OCI-LY1 (cell line): Measurements from ENCODE around the gene C21orf91.

Experiments used
- H2AFZ ChIP-seq: fragments of 200-600 bp; sonication (generic), shearing (Covaris generic); 2 replicates; pipeline ENCODE4 v1.6.0; 2014; ENCODE audit warnings: antibody characterized with exemption, mild to moderate bottlenecking, low read length
- H3F3A ChIP-seq: fragments of 200-600 bp; sonication (generic), shearing (Covaris generic); 2 replicates; pipeline ENCODE4 v1.6.0; 2014; ENCODE audit warnings: mild to moderate bottlenecking, antibody characterized with exemption, low read length, moderate library complexity; ENCODE audit not compliant: insufficient read depth
- H3K27ac ChIP-seq: fragments of 200-600 bp; sonication (generic); 2 replicates; pipeline ENCODE4 v1.5.1; 2014; ENCODE audit warnings: low read length, mixed run types, mild to moderate bottlenecking, low read depth; ENCODE audit not compliant: poor library complexity, severe bottlenecking
- H3K27me3 ChIP-seq: fragments of 200-600 bp; sonication (generic); 2 replicates; pipeline ENCODE4 v1.6.0; 2014; ENCODE audit warnings: antibody characterized with exemption, mild to moderate bottlenecking, low read length, moderate library complexity; ENCODE audit not compliant: insufficient read depth
- H3K36me3 ChIP-seq: fragments of 200-600 bp; sonication (generic); 2 replicates; pipeline ENCODE4 v1.6.1; 2014; ENCODE audit warnings: mild to moderate bottlenecking, antibody characterized with exemption, low read length, moderate library complexity, mixed read lengths; ENCODE audit not compliant: insufficient read depth
- H3K4me1 ChIP-seq: fragments of 200-600 bp; sonication (generic); 2 replicates; pipeline ENCODE4 v1.5.1; 2014; ENCODE audit warnings: mild to moderate bottlenecking, low read length, moderate library complexity; ENCODE audit not compliant: insufficient read depth, severe bottlenecking
- H3K4me2 ChIP-seq: fragments of 200-600 bp; sonication (generic), shearing (Covaris generic); 2 replicates; pipeline ENCODE4 v1.6.1; 2014; ENCODE audit warnings: low read length
- H3K4me3 ChIP-seq: fragments of 200-600 bp; sonication (generic); 2 replicates; pipeline ENCODE4 v1.5.1; 2014; ENCODE audit warnings: low read length, low read depth, mild to moderate bottlenecking, mixed read lengths; ENCODE audit not compliant: poor library complexity, severe bottlenecking
- H3K79me2 ChIP-seq: fragments of 200-600 bp; shearing (Covaris generic); 2 replicates; pipeline ENCODE4 v1.6.1; 2016; ENCODE audit warnings: mixed run types, low read length, mixed read lengths; ENCODE audit not compliant: insufficient read depth
- H3K9ac ChIP-seq: fragments of 200-600 bp; sonication (generic), shearing (Covaris generic); 2 replicates; pipeline ENCODE4 v1.6.1; 2014; ENCODE audit warnings: mild to moderate bottlenecking, low read length, mixed read lengths
- H3K9me2 ChIP-seq: fragments of 200-600 bp; sonication (generic), shearing (Covaris generic); 2 replicates; pipeline ENCODE4 v1.6.1; 2014; ENCODE audit warnings: low read depth, mild to moderate bottlenecking, low read length, mixed read lengths
- H3K9me3 ChIP-seq: fragments of 200-600 bp; shearing (Covaris generic); 2 replicates; pipeline ENCODE4 v1.6.1; 2014; ENCODE audit warnings: low read length, mixed read lengths
- H4K20me1 ChIP-seq: fragments of 200-600 bp; sonication (generic), shearing (Covaris generic); 2 replicates; pipeline ENCODE4 v1.6.0; 2016; ENCODE audit warnings: mild to moderate bottlenecking, low read length; ENCODE audit not compliant: insufficient read depth
- EZH2 ChIP-seq: fragments of 200-600 bp; sonication (generic), shearing (Covaris generic); IDR thresholded peaks from 2 replicates; pipeline ENCODE4 v1.8.0; 2017; ENCODE audit warnings: borderline replicate concordance, mixed run types, mild to moderate bottlenecking, antibody characterized with exemption, low read length, moderate library complexity, mixed read lengths
- TF ChIP-seq, protein P1 (sequence below): fragments of 200-600 bp; sonication (generic), shearing (Covaris generic); IDR thresholded peaks from 2 replicates; pipeline ENCODE4 v1.5.1; 2017; ENCODE audit warnings: mild to moderate bottlenecking, antibody characterized with exemption, low read length, moderate library complexity, mixed read lengths

The C21orf91 gene

DNA sequence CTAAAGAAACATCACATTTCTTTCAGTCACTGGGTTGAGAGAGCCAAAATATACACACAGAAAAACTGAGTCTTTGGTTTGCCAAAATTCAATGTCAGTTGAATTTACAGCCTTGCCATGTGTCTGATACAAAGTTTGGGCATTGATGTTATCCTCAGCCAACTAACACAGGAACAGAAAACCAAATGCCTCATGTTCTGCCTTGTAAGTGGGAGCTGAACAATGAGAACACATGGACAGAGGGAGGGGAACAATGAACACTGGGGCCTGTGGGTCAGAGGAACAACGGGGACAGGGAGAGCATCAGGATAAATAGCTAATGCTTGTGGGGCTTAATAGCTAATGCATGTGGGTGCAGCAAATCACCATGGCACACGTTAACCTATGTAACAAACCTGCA is 39.6 kb upstream of the C21orf91 start:
- Histone ChIP-seq H3K9me3 (no peaks in the 10 kb centered on the region), H3K36me3 (no peaks in the 10 kb centered on the region), H3K9me2 (no peaks in the 10 kb centered on the region), H3K4me2 (no peak overlapping the region), H3K4me3 (no peak overlapping the region), H3K27ac (no peak overlapping the region), H4K20me1 (no peaks in the 10 kb centered on the region), H2AFZ (no peak overlapping the region), H3K9ac (no peak overlapping the region), H3K27me3 (0 out of 2 replicates have a peak, but pooled peaks cover 3% of the 10 kb centered on the region), H3F3A (no peaks in the 10 kb centered on the region), H3K4me1 (no peaks in the 10 kb centered on the region), H3K79me2 (no peaks in the 10 kb centered on the region)
- TF ChIP-seq, protein P1, sequence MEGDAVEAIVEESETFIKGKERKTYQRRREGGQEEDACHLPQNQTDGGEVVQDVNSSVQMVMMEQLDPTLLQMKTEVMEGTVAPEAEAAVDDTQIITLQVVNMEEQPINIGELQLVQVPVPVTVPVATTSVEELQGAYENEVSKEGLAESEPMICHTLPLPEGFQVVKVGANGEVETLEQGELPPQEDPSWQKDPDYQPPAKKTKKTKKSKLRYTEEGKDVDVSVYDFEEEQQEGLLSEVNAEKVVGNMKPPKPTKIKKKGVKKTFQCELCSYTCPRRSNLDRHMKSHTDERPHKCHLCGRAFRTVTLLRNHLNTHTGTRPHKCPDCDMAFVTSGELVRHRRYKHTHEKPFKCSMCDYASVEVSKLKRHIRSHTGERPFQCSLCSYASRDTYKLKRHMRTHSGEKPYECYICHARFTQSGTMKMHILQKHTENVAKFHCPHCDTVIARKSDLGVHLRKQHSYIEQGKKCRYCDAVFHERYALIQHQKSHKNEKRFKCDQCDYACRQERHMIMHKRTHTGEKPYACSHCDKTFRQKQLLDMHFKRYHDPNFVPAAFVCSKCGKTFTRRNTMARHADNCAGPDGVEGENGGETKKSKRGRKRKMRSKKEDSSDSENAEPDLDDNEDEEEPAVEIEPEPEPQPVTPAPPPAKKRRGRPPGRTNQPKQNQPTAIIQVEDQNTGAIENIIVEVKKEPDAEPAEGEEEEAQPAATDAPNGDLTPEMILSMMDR = no peak
- no peak for TF ChIP-seq EZH2

GRCh38 chr21:17854745-17855144 is 35.6 kb upstream of the C21orf91 start:
- TF ChIP-seq, protein P1 = no peak
- no peak for TF ChIP-seq EZH2
- no peaks in the 10 kb centered on the region for H3K79me2 ChIP-seq
- no peak overlapping the region for H3K4me3 ChIP-seq
- no peak overlapping the region for H3K9ac ChIP-seq
- H3K36me3 ChIP-seq = no peaks in the 10 kb centered on the region
- H3K9me3 ChIP-seq = no peaks in the 10 kb centered on the region
- no peaks in the 10 kb centered on the region for H3F3A ChIP-seq
- no peak overlapping the region for H3K4me2 ChIP-seq
- no peak overlapping the region for H3K27ac ChIP-seq
- no peak overlapping the region for H2AFZ ChIP-seq
- H3K4me1 ChIP-seq = no peaks in the 10 kb centered on the region
- H4K20me1 ChIP-seq = no peaks in the 10 kb centered on the region
- no peaks in the 10 kb centered on the region for H3K9me2 ChIP-seq
- peaks cover 7% of the 10 kb centered on the region; the same call in 1 of the 2 replicates for H3K27me3 ChIP-seq

- H3K4me3 ChIP-seq = no peak overlapping the region
- no peaks in the 10 kb centered on the region for H3K9me2 ChIP-seq
- H3K9me3 ChIP-seq = no peaks in the 10 kb centered on the region
- no peaks in the 10 kb centered on the region for H4K20me1 ChIP-seq
- no peaks in the 10 kb centered on the region for H3K36me3 ChIP-seq
- H3K4me1 ChIP-seq = no peaks in the 10 kb centered on the region
- peaks cover 7% of the 10 kb centered on the region; the same call in 1 of the 2 replicates for H3K27me3 ChIP-seq
- no peak overlapping the region for H3K27ac ChIP-seq
- H3F3A ChIP-seq = no peaks in the 10 kb centered on the region
- TF ChIP-seq, protein P1 = no peak
- TF ChIP-seq EZH2 = no peak
- no peak overlapping the region for H3K9ac ChIP-seq
- no peak overlapping the region for H3K4me2 ChIP-seq
- no peaks in the 10 kb centered on the region for H3K79me2 ChIP-seq
- H2AFZ ChIP-seq = no peak overlapping the region
These were observed 34.5 kb upstream of the C21orf91 start for GRCh38 chr21:17853393-17854275.
